H9 (cell line): ENCODE data around the gene QARS1. TPM values are rescaled to one million over a fixed set of nuclear protein-coding genes. Genes with fewer than 3 reads are reported as not detected.

ENCODE experiments used
- DNase-seq: peaks from one replicate; pipeline ENCODE4 v3.0.0-alpha.2; 2017
- H2AFZ ChIP-seq: one replicate; pipeline ENCODE4 v1.6.1; 2013; ENCODE audit warnings: mild to moderate bottlenecking, low read length, control low read depth, moderate library complexity
- H2AK5ac ChIP-seq: 2 replicates; pipeline ENCODE4 v1.6.1; 2013; ENCODE audit warnings: low read length, control low read depth, mixed read lengths; ENCODE audit not compliant: insufficient read length
- H2BK120ac ChIP-seq: one replicate; pipeline ENCODE4 v1.6.1; 2013; ENCODE audit warnings: low read depth, mild to moderate bottlenecking, low read length, control low read depth, inconsistent platforms; ENCODE audit not compliant: poor library complexity, severe bottlenecking
- H2BK12ac ChIP-seq: 2 replicates; pipeline ENCODE4 v1.6.1; 2013; ENCODE audit warnings: low read length, control low read depth, mixed read lengths, low read depth; ENCODE audit not compliant: insufficient read length
- H2BK15ac ChIP-seq: 2 replicates; pipeline ENCODE4 v1.6.1; 2013; ENCODE audit warnings: low read depth, low read length, control low read depth
- H2BK20ac ChIP-seq: one replicate; pipeline ENCODE4 v1.6.1; 2013; ENCODE audit warnings: low read depth, mild to moderate bottlenecking, low read length, control low read depth, inconsistent platforms; ENCODE audit not compliant: poor library complexity, severe bottlenecking
- H2BK5ac ChIP-seq: 2 replicates; pipeline ENCODE4 v1.6.1; 2013; ENCODE audit warnings: low read length, control low read depth, mixed read lengths; ENCODE audit not compliant: insufficient read length
- H3K14ac ChIP-seq: 2 replicates; pipeline ENCODE4 v1.6.1; 2013; ENCODE audit warnings: low read length, control low read depth; ENCODE audit not compliant: insufficient read depth
- H3K18ac ChIP-seq: 2 replicates; pipeline ENCODE4 v1.6.1; 2013; ENCODE audit warnings: low read depth, mild to moderate bottlenecking, mixed read lengths, low read length, control low read depth; ENCODE audit not compliant: insufficient read length
- H3K23ac ChIP-seq: 2 replicates; pipeline ENCODE4 v1.6.1; 2013; ENCODE audit warnings: low read length, control low read depth, mixed read lengths, low read depth; ENCODE audit not compliant: insufficient read length
- H3K23me2 ChIP-seq: 2 replicates; pipeline ENCODE4 v1.6.1; 2013; ENCODE audit warnings: low read depth, mild to moderate bottlenecking, mixed read lengths, low read length, control low read depth; ENCODE audit not compliant: insufficient read length, poor library complexity, severe bottlenecking
- H3K27ac ChIP-seq: 2 replicates; pipeline ENCODE4 v1.5.1; 2013; ENCODE audit warnings: low read length, control low read depth, mixed read lengths, low read depth; ENCODE audit not compliant: insufficient read length
- H3K27me3 ChIP-seq: 2 replicates; pipeline ENCODE4 v1.6.1; 2013; ENCODE audit warnings: low read length, control low read depth, inconsistent platforms; ENCODE audit not compliant: insufficient read depth
- H3K4ac ChIP-seq: 2 replicates; pipeline ENCODE4 v1.6.1; 2013; ENCODE audit warnings: low read depth, mild to moderate bottlenecking, control low read depth, inconsistent platforms, low read length, moderate library complexity
- H3K4me1 ChIP-seq: 2 replicates; pipeline ENCODE4 v1.6.1; 2013; ENCODE audit warnings: low read length, control low read depth, inconsistent platforms; ENCODE audit not compliant: insufficient read depth
- H3K4me2 ChIP-seq: 2 replicates; pipeline ENCODE4 v1.6.1; 2013; ENCODE audit warnings: low read length, control low read depth, mixed read lengths; ENCODE audit not compliant: insufficient read length, insufficient read depth
- H3K56ac ChIP-seq: 2 replicates; pipeline ENCODE4 v1.6.1; 2013; ENCODE audit warnings: low read depth, mild to moderate bottlenecking, mixed read lengths, low read length, control low read depth; ENCODE audit not compliant: insufficient read length
- H3K79me1 ChIP-seq: 2 replicates; pipeline ENCODE4 v1.6.1; 2013; ENCODE audit warnings: low read depth, mild to moderate bottlenecking, moderate library complexity, low read length, control low read depth, inconsistent platforms; ENCODE audit not compliant: insufficient read depth, poor library complexity, severe bottlenecking
- H3K79me2 ChIP-seq: 2 replicates; pipeline ENCODE4 v1.6.1; 2013; ENCODE audit warnings: low read length, control low read depth, inconsistent platforms; ENCODE audit not compliant: insufficient read depth
- H3K9ac ChIP-seq: 2 replicates; pipeline ENCODE4 v1.6.1; 2013; ENCODE audit warnings: low read length, control low read depth, mixed read lengths; ENCODE audit not compliant: insufficient read length; ENCODE audit errors: extremely low read depth
- H3K9me3 ChIP-seq: one replicate; pipeline ENCODE4 v1.6.1; 2013; ENCODE audit warnings: low read depth, low read length, inconsistent platforms; ENCODE audit not compliant: control insufficient read depth
- H3T11ph ChIP-seq: one replicate; pipeline ENCODE4 v1.6.1; 2013; ENCODE audit warnings: mild to moderate bottlenecking, low read length, control low read depth, inconsistent platforms
- H4K20me1 ChIP-seq: one replicate; pipeline ENCODE4 v1.6.1; 2013; ENCODE audit not compliant: control insufficient read depth, insufficient read length, insufficient read depth
- H4K5ac ChIP-seq: 2 replicates; pipeline ENCODE4 v1.6.1; 2013; ENCODE audit warnings: low read depth, mild to moderate bottlenecking, mixed read lengths, low read length, control low read depth; ENCODE audit not compliant: insufficient read length
- H4K8ac ChIP-seq: replicated peaks from 2 replicates; pipeline ENCODE4 v1.6.1; 2013; ENCODE audit warnings: low read length, control low read depth, mixed read lengths, low read depth; ENCODE audit not compliant: insufficient read length
- H4K91ac ChIP-seq: 2 replicates; pipeline ENCODE4 v1.6.1; 2013; ENCODE audit warnings: low read depth, mild to moderate bottlenecking, moderate library complexity, mixed read lengths, low read length, control low read depth; ENCODE audit not compliant: insufficient read length
- H3K27ac Mint-ChIP-seq, 3 experiments: 2 replicates in 2 of 3; 3 replicates in 1 of 3; pipeline ENCODE4 v1.8.0; 2020 to 2021; ENCODE audit warnings: mixed read lengths in 3 of 3, mild to moderate bottlenecking in 1 of 3, moderate library complexity in 1 of 3
- H3K27me3 Mint-ChIP-seq: 2 replicates; pipeline ENCODE4 v1.8.0; 2021; ENCODE audit warnings: low read depth, mild to moderate bottlenecking, moderate library complexity, mixed read lengths
- H3K36me3 Mint-ChIP-seq, 3 experiments: 2 replicates in 2 of 3; 3 replicates in 1 of 3; pipeline ENCODE4 v1.8.0; 2020 to 2021; ENCODE audit warnings: low read depth in 3 of 3, mixed read lengths in 3 of 3; ENCODE audit not compliant: insufficient read depth in 1 of 3
- H3K4me1 Mint-ChIP-seq, 2 experiments: 2 replicates each; pipeline ENCODE4 v1.8.0; 2020; ENCODE audit warnings: mixed read lengths in 2 of 2
- H3K4me3 Mint-ChIP-seq, 2 experiments: 2 replicates in 1 of 2; 3 replicates in 1 of 2; pipeline ENCODE4 v1.8.0; 2020 to 2021; ENCODE audit warnings: mild to moderate bottlenecking in 2 of 2, mixed read lengths in 2 of 2, moderate library complexity in 1 of 2
- H3K9me3 Mint-ChIP-seq, 2 experiments: 2 replicates in 1 of 2; 3 replicates in 1 of 2; pipeline ENCODE4 v1.8.0; 2020; ENCODE audit warnings: mild to moderate bottlenecking in 2 of 2, mixed read lengths in 2 of 2, moderate library complexity in 1 of 2
- WGBS: extraction: QIAGEN DNeasy Blood & Tissue Kit; methylation state at CpG from one replicate; pipeline ENCODE4 v1.1.7; 2013; ENCODE audit warnings: missing lambda C conversion rate, low lambda C conversion rate, mixed read lengths; ENCODE audit not compliant: insufficient read length; ENCODE audit errors: extremely low coverage; 5-methylcytosine and 5-hydroxymethylcytosine counted together
- total RNA-seq: library from RNA; stranded (reverse); gene quantifications from 2 replicates; pipeline ENCODE4 v1.2.1, GENCODE V29; 2021
- TF ChIP-seq, protein P1 (sequence below): fragments of 200-600 bp; sonication (generic); conservative IDR thresholded peaks from 3 replicates; pipeline ENCODE4 v1.8.0; 2021; ENCODE audit warnings: antibody characterized with exemption, mild to moderate bottlenecking

QARS1 gene
- total RNA-seq, 1 experiment from 2014 or later: 390 TPM

DNA sequence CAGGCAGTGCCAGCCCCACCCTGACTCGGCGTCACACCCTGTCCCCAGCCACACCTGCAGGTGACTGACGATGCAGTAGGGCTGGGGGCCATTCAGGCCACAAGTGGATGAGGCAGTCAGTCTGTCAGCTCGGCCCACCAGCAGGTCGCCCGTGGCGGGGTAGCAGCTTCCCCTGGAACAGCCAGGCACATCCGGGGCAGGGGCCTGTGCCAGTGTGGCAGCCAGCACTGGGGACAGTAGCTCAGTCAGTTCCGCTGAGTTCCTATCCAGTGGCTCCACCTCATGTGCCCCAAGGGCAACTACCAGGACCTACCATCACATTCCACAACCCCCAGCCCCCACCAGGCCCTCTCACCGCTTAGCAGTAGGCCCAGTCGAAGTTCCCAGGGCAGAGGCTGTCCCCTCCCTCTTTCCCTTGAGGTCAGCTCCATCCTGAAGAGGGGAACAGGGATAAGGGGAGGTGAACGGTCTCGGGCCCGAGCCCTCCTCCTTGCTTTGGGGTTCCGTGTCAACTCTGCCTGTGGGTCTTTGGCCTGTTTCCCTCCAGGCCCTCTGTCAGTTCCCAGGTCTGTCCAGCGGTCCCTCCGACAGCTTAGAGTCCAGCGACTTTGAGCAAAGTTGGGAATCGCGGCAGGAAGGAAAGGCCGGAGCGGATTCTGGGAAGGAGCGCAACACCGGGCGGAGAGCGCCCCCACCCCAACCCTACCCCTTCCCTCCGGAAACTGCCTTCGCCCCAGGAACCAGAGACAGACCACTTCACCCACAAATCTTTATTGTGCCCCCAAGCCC, 28.1 kb upstream of the QARS1 start, which contains the start of gene LAMB2:
Gene LAMB2 (minus strand): TSS at position 614 of the 789 bp plus-strand sequence. CDS start 183 bp downstream, at position 431.
- Mint-ChIP-seq H3K27me3 (peaks cover 5% of the 10 kb centered on the region), H3K4me3 (peak within 1 kb of the TSS; percentile 83 to 93), H3K36me3 (peaks cover 0 to 6% (median 5%) of the 10 kb centered on the region in 3 experiments; a peak in 2 of 7 replicates), H3K4me1 (peaks cover 8 to 12% of the 10 kb centered on the region in 2 experiments; a peak in 3 of 4 replicates), H3K9me3 (no peaks in the 10 kb centered on the region), H3K27ac (peak within 1 kb of the TSS in 2 of 3 experiments; percentile 79 to 98; a peak in 6 of 7 replicates)
- DNase-seq: peak; percentile 82
- Histone ChIP-seq H2AFZ (peak within 1 kb of the TSS; percentile 87), H3T11ph (no peak within 1 kb of the TSS), H2BK5ac (no peak within 1 kb of the TSS), H3K23ac (no peak within 1 kb of the TSS), H4K91ac (no peak within 1 kb of the TSS), H3K23me2 (peaks cover 15% of the 10 kb centered on the region), H3K4me1 (peaks cover 2% of the 10 kb centered on the region; the same call in 1 of the 2 replicates), H3K79me2 (no peaks in the 10 kb centered on the region), H3K18ac (peak within 1 kb of the TSS; percentile 72), H3K9ac (peak within 1 kb of the TSS; percentile 59), H3K27ac (no peak within 1 kb of the TSS), H3K4me2 (peak within 1 kb of the TSS; percentile 97), H3K79me1 (no peaks in the 10 kb centered on the region), H4K20me1 (no peaks in the 10 kb centered on the region), H3K9me3 (no peaks in the 10 kb centered on the region), H2BK15ac (no peak within 1 kb of the TSS), H3K27me3 (no peaks in the 10 kb centered on the region), H3K56ac (no peak within 1 kb of the TSS), H2AK5ac (no peak within 1 kb of the TSS), H3K14ac (peak within 1 kb of the TSS; percentile 88), H2BK12ac (no peak within 1 kb of the TSS), H2BK120ac (no peak within 1 kb of the TSS), H4K5ac (no peak within 1 kb of the TSS), H4K8ac (no peak within 1 kb of the TSS), H3K4ac (no peak within 1 kb of the TSS), H2BK20ac (no peak within 1 kb of the TSS)
- TF ChIP-seq, protein P1, sequence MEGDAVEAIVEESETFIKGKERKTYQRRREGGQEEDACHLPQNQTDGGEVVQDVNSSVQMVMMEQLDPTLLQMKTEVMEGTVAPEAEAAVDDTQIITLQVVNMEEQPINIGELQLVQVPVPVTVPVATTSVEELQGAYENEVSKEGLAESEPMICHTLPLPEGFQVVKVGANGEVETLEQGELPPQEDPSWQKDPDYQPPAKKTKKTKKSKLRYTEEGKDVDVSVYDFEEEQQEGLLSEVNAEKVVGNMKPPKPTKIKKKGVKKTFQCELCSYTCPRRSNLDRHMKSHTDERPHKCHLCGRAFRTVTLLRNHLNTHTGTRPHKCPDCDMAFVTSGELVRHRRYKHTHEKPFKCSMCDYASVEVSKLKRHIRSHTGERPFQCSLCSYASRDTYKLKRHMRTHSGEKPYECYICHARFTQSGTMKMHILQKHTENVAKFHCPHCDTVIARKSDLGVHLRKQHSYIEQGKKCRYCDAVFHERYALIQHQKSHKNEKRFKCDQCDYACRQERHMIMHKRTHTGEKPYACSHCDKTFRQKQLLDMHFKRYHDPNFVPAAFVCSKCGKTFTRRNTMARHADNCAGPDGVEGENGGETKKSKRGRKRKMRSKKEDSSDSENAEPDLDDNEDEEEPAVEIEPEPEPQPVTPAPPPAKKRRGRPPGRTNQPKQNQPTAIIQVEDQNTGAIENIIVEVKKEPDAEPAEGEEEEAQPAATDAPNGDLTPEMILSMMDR: 0 out of 3 replicates have a peak, but pooled peaks have one; percentile 11
- WGBS: no CpG with 5 or more reads among the region's 28 CpGs
